Measurements from ENCODE around the gene PSMD12.
"Not testable (repeated sequence)": the region's sequence is repeated elsewhere in the genome, so short reads cannot be mapped to it uniquely, and the experiment has no call there.

PSMD12 gene

GRCh38 chr17:67390006-67390645 lies 23.7 kb upstream of the PSMD12 start:
- no peak for DNase-seq (ENCODE audit: extremely low spot score)
- ChIA-PET POLR2A (no interaction called here), CTCF (interaction anchor here (0.6 to 3.9 kb wide), 4 partner anchors 12 to 181 kb away, joined by 3 to 17 read pairs (median 6); partner anchors contain the start of gene PITPNC1)
- TF ChIP-seq SP1 (IDR thresholded peaks at IDR 0.05) (no peak), FOXK2 (IDR thresholded peaks at IDR 0.05) (no peak), FOXM1 (IDR thresholded peaks at IDR 0.05; ENCODE audit: borderline replicate concordance) (no peak), SUZ12 (IDR thresholded peaks at IDR 0.05) (no peak), CTBP1 (IDR thresholded peaks at IDR 0.05; ENCODE audit: borderline replicate concordance) (no peak), ELF4 (IDR thresholded peaks at IDR 0.05) (no peak), HDGF (IDR thresholded peaks at IDR 0.05; ENCODE audit: borderline replicate concordance) (no peak), ARNT (IDR thresholded peaks at IDR 0.05) (no peak), ZNF384 (IDR thresholded peaks at IDR 0.05) (no peak), LEF1 (IDR thresholded peaks at IDR 0.05; ENCODE audit: borderline replicate concordance) (no peak), PKNOX1 (IDR thresholded peaks at IDR 0.05) (no peak), BHLHE40 (IDR thresholded peaks at IDR 0.05; ENCODE audit: borderline replicate concordance) (no peak), TARDBP (IDR thresholded peaks at IDR 0.05) (no peak), NFRKB (IDR thresholded peaks at IDR 0.05) (no peak), L3MBTL2 (conservative IDR thresholded peaks at IDR 0.05) (no peak), FOXA1 (IDR thresholded peaks at IDR 0.05) (no peak)

DNA sequence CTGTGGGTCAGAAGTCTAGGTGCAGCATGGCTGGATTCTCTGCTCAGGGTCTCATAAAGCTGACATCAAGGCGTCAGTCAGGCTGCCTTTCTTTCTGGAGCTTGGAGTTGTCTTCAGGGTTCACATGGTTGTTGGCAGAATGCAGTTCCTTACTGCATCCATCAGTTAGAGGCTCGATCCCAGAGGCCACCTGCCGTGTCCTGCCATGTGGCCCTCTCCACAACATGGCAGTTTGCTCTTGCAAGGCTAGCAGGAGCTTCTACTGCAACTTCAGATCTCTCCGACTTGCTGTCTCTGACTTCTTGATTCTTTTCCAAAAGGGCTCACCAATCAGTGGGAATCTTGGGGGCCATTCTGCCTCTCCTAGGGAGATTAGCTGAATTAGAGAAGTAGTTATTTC lies 22.6 kb upstream of the PSMD12 start:
- DNase-seq (ENCODE audit: extremely low spot score): no peak
- ChIA-PET POLR2A (no interaction called here), CTCF (interaction anchor here (0.5 to 3.9 kb wide), 4 partner anchors 11 to 275 kb away, joined by 3 to 17 read pairs (median 5); partner anchors contain the start of gene PITPNC1)
- TF ChIP-seq BHLHE40 (IDR thresholded peaks at IDR 0.05; ENCODE audit: borderline replicate concordance) (no peak), CTBP1 (IDR thresholded peaks at IDR 0.05; ENCODE audit: borderline replicate concordance) (no peak), FOXM1 (IDR thresholded peaks at IDR 0.05; ENCODE audit: borderline replicate concordance) (no peak), FOXA1 (IDR thresholded peaks at IDR 0.05) (no peak), ELF4 (IDR thresholded peaks at IDR 0.05) (no peak), HDGF (IDR thresholded peaks at IDR 0.05; ENCODE audit: borderline replicate concordance) (no peak), FOXK2 (IDR thresholded peaks at IDR 0.05) (no peak), ZNF384 (IDR thresholded peaks at IDR 0.05) (no peak), ARNT (IDR thresholded peaks at IDR 0.05) (no peak), SUZ12 (IDR thresholded peaks at IDR 0.05) (no peak), LEF1 (IDR thresholded peaks at IDR 0.05; ENCODE audit: borderline replicate concordance) (no peak), NFRKB (IDR thresholded peaks at IDR 0.05) (no peak), L3MBTL2 (conservative IDR thresholded peaks at IDR 0.05) (no peak), SP1 (IDR thresholded peaks at IDR 0.05) (no peak), PKNOX1 (IDR thresholded peaks at IDR 0.05) (no peak), TARDBP (IDR thresholded peaks at IDR 0.05) (no peak)

DNA sequence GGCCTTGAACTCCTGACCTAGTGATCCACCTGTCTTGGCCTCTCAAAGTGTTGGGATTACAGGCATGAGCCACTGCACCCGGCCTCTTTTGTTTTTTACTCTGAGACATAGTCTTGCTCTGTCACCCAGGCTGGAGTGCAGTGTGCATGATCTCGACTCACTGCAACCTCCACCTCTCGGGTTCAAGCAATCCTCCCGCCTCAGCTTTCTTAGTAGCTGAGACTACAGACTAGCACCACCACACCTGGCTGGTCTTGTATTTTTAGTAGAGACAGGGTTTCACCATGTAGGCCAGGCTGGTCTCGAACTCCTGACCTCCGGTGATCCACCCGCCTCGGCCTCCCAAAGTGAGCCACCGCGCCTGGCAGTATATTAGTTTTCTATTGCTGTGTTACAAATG lies 22.2 kb upstream of the PSMD12 start:
- CTCF ChIA-PET: interaction anchor here (3.9 kb wide), 1 partner anchor 11 kb away, joined by 17 read pairs; the partner anchor contains the start of gene PITPNC1
- DNase-seq (ENCODE audit: extremely low spot score); POLR2A ChIA-PET: not testable (repeated sequence)

DNA sequence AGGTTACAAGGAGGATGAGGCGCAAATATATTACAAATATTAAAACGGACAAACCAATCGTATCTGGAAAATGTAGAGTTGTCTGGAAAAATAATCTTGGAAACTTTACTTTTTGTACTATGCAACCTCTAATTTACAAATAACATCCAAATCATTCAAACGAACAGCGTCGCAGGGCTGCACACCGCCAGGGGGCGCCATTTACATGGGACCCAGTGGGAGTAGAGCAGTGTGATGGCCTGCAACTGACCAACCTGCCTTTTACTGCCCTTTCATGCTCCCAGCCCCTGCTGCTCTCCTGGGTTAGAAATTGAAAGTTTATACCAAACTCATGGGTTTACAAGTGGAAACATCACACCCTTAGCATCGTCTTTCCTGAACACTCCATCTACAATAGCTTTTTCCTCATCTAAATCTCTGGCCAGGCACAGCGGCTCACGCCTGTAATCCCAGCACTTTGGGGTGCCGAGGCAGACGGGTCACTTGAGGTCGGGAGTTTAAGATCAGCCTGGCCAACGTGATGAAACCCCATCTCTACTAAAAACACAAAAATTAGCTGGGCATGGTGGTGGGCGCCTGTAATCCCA lies 20.7 kb upstream of the PSMD12 start:
- TF ChIP-seq CTBP1 (IDR thresholded peaks at IDR 0.05; ENCODE audit: borderline replicate concordance): no peak
- TF ChIP-seq ELF4 (IDR thresholded peaks at IDR 0.05): no peak
- TF ChIP-seq SP1 (IDR thresholded peaks at IDR 0.05): no peak
- TF ChIP-seq ARNT (IDR thresholded peaks at IDR 0.05): no peak
- no peak for TF ChIP-seq FOXK2 (IDR thresholded peaks at IDR 0.05)
- TF ChIP-seq ZNF384 (IDR thresholded peaks at IDR 0.05): no peak
- no peak for TF ChIP-seq HDGF (IDR thresholded peaks at IDR 0.05; ENCODE audit: borderline replicate concordance)
- no peak for TF ChIP-seq FOXM1 (IDR thresholded peaks at IDR 0.05; ENCODE audit: borderline replicate concordance)
- TF ChIP-seq FOXA1 (IDR thresholded peaks at IDR 0.05): no peak
- no peak for TF ChIP-seq L3MBTL2 (conservative IDR thresholded peaks at IDR 0.05)
- no peak for TF ChIP-seq SUZ12 (IDR thresholded peaks at IDR 0.05)
- no peak for TF ChIP-seq LEF1 (IDR thresholded peaks at IDR 0.05; ENCODE audit: borderline replicate concordance)
- DNase-seq (ENCODE audit: extremely low spot score): peak; percentile 74
- ChIA-PET POLR2A (no interaction called here), CTCF (interaction anchor here (0.6 to 3.9 kb wide), 7 partner anchors 9 to 388 kb away, joined by 3 to 17 read pairs (median 3); partner anchors contain the start of gene PITPNC1)

DNA sequence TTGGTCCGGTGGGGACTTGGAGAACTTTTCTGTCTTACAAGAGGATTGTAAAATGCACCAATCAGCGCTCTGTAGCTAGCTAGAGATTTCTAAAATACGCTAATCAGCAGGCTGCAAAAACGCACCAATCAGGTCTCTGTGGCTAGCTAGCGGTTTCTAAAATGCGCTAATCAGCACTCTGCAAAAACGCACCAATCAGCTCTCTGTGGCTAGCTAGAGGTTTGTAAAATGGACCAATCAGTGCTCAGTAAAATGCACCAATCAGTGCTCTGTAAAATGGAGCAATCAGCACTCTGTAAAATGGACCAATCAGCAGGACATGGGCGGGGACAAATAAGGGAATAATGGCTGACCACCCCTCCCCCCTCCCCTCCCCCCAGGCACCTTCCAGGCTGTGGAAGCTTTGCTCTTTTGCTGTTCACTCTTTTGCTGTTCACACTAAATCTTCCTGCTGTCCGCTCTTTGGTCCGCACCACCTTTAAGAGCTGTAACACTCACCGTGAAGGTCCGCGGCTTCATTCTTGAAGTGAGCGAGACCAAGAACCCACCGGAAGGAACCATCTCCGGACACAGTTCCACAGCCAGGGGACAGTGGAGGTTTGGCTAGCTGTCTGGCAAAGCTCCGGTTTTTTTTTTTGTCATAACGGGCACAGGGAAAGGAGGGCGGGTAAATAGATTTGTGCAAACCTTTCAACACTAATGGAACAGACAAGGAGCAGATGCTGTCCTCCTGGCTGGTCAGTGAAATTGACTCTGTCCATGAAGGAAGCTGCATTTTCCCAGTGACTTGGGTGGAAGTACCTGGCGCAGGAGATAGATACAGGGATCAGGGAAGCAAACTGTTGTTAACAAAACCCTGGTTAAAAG lies 19.0 kb upstream of the PSMD12 start:
- no peak for TF ChIP-seq ELF4 (IDR thresholded peaks at IDR 0.05)
- TF ChIP-seq CTBP1 (IDR thresholded peaks at IDR 0.05; ENCODE audit: borderline replicate concordance): no peak
- no peak for TF ChIP-seq LEF1 (IDR thresholded peaks at IDR 0.05; ENCODE audit: borderline replicate concordance)
- DNase-seq (ENCODE audit: extremely low spot score): no peak
- CTCF ChIA-PET: no interaction called here
- POLR2A ChIA-PET: interaction anchor here (1.0 kb wide), 1 partner anchor 216 kb away, joined by 3 read pairs; no protein-coding TSS in a partner anchor

DNA sequence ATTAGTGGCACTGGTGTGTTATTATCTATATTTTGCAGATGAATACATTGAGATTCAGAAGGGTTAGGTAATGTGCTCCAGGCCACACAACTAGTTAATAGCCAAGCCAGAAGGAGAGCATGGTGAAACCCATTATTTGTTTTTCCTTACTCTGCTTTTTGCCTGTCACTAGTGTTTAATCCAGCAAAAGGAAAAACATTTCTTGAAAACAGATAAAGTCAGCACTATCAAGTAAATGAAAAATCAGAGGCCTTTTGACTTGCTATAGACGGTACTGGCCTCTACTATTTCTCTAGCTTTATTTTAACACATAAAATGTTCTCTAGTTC lies 15.5 kb upstream of the PSMD12 start:
- ChIA-PET CTCF (no interaction called here), POLR2A (no interaction called here)
- TF ChIP-seq ZNF384 (IDR thresholded peaks at IDR 0.05): no peak
- DNase-seq (ENCODE audit: extremely low spot score): no peak
